ENCODE measurements around the gene RNF11.
A peak's percentile ranks its signal among the peaks of the same experiment; 100 is the strongest.
"Not testable (repeated sequence)": the region's sequence is repeated elsewhere in the genome, so short reads cannot be mapped to it uniquely, and the experiment has no call there.

The RNF11 gene

DNA sequence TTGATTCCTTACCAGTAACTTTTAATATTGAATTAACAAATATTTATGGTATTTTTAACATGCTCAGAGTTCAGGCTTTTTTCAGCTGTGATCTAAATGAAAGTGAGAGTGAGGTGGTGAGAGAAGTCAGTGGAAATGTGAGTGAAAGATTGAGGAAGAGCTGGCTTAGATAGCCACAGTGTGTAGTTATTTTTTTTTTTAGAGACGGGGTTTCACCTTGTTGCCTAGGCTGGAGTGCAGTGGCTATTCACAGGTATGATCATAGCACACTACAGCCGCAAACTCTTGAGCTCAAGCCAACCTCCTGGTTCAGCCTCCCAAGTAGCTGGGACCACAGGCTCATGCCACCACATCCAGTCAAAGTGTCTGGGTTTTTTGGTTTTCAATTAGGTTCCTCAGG lies 10.9 kb downstream of the RNF11 start:
- POLR2A ChIA-PET: interaction anchor here (0.6 to 1.1 kb wide), 2 partner anchors 11 to 244 kb away, joined by 3 to 6 read pairs; partner anchors contain the start of gene RNF11
- CTCF ChIA-PET: interaction anchor here (0.8 to 1.7 kb wide), 4 partner anchors 8 to 58 kb away, joined by 3 to 8 read pairs (median 4); no protein-coding TSS in a partner anchor
- peak; percentile 66 for DNase-seq (ENCODE audit: extremely low spot score)
- TF ChIP-seq, protein P1, sequence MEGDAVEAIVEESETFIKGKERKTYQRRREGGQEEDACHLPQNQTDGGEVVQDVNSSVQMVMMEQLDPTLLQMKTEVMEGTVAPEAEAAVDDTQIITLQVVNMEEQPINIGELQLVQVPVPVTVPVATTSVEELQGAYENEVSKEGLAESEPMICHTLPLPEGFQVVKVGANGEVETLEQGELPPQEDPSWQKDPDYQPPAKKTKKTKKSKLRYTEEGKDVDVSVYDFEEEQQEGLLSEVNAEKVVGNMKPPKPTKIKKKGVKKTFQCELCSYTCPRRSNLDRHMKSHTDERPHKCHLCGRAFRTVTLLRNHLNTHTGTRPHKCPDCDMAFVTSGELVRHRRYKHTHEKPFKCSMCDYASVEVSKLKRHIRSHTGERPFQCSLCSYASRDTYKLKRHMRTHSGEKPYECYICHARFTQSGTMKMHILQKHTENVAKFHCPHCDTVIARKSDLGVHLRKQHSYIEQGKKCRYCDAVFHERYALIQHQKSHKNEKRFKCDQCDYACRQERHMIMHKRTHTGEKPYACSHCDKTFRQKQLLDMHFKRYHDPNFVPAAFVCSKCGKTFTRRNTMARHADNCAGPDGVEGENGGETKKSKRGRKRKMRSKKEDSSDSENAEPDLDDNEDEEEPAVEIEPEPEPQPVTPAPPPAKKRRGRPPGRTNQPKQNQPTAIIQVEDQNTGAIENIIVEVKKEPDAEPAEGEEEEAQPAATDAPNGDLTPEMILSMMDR (IDR thresholded peaks at IDR 0.05; ENCODE audit: control extremely low read depth, extremely low read depth, low read depth, missing control alignments): no peak

GRCh38 chr1:51247499-51247898 lies 11.4 kb downstream of the RNF11 start:
- POLR2A ChIA-PET: interaction anchor here (0.6 to 1.1 kb wide), 3 partner anchors 11 to 244 kb away, joined by 3 to 6 read pairs (median 4); partner anchors contain the start of gene RNF11
- no peak for DNase-seq (ENCODE audit: extremely low spot score)
- TF ChIP-seq, protein P1 (IDR thresholded peaks at IDR 0.05; ENCODE audit: control extremely low read depth, extremely low read depth, low read depth, missing control alignments): no peak
- CTCF ChIA-PET: interaction anchor here (0.8 to 1.7 kb wide), 4 partner anchors 8 to 59 kb away, joined by 3 to 8 read pairs (median 4); no protein-coding TSS in a partner anchor

- no peak for DNase-seq (ENCODE audit: extremely low spot score)
- POLR2A ChIA-PET: no interaction called here
- TF ChIP-seq, protein P1 (IDR thresholded peaks at IDR 0.05; ENCODE audit: control extremely low read depth, extremely low read depth, low read depth, missing control alignments): no peak
- CTCF ChIA-PET: interaction anchor here (1.1 kb wide), 1 partner anchor 30 kb away, joined by 4 read pairs; no protein-coding TSS in a partner anchor
Measured at GRCh38 chr1:51249445-51249844, 13.4 kb downstream of the RNF11 start.

GRCh38 chr1:51250729-51251128 lies 14.7 kb downstream of the RNF11 start:
- POLR2A ChIA-PET; CTCF ChIA-PET; DNase-seq (ENCODE audit: extremely low spot score): not testable (repeated sequence)

DNA sequence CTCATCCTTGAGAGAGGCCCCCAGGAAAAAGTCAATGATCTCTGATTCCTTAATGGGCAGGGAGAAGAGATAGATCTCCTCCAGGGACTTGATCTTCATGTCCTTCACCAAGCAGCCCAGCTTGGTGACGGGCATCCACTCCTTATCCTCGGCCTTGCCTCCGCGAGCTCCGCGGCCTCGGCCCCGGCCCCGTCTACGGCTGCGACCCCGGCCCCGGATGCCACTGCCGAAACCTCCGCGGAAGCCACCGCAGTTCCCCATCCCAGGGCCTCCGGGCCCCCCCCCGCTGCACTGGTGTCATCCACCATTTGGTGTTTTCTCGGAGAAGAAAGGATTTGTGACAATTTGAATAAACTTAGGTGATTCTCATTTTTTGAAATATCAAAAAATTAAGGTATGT lies 15.1 kb downstream of the RNF11 start:
- DNase-seq (ENCODE audit: extremely low spot score); POLR2A ChIA-PET; CTCF ChIA-PET: not testable (repeated sequence)

GRCh38 chr1:51252366-51252765 lies 16.3 kb downstream of the RNF11 start:
- POLR2A ChIA-PET: no interaction called here
- CTCF ChIA-PET: interaction anchor here (1.1 kb wide), 1 partner anchor 44 kb away, joined by 4 read pairs; no protein-coding TSS in a partner anchor
- no peak for DNase-seq (ENCODE audit: extremely low spot score)
- TF ChIP-seq, protein P1 (IDR thresholded peaks at IDR 0.05; ENCODE audit: control extremely low read depth, extremely low read depth, low read depth, missing control alignments): no peak

DNA sequence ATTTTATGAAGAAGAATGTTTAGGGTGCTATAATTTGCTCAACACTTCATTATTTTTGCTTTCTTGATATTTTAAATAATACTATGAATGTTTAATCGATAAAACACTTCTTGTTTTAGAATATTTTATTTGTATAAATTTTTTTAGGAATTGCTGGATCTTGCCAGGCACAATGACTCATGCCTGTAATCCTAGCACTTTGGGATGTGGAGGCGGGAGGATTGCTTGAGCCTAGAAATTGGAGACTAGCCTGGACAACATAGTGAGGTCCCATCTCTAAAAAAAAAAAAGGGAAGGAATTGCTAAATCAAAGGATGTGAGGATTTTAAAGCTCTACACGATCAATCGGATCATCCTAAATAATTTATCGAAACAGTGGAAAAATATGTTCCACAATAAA lies 17.6 kb downstream of the RNF11 start:
- CTCF ChIA-PET: interaction anchor here (1.8 to 4.2 kb wide), 2 partner anchors 9 to 13 kb away, joined by 5 to 24 read pairs; no protein-coding TSS in a partner anchor
- TF ChIP-seq, protein P1 (IDR thresholded peaks at IDR 0.05; ENCODE audit: control extremely low read depth, extremely low read depth, low read depth, missing control alignments): no peak
- no peak for DNase-seq (ENCODE audit: extremely low spot score)
- POLR2A ChIA-PET: no interaction called here

- CTCF ChIA-PET: interaction anchor here (1.0 to 4.2 kb wide), 6 partner anchors 8 to 42 kb away, joined by 4 to 24 read pairs (median 6); no protein-coding TSS in a partner anchor
- POLR2A ChIA-PET: no interaction called here
- no peak for DNase-seq (ENCODE audit: extremely low spot score)
- TF ChIP-seq, protein P1 (IDR thresholded peaks at IDR 0.05; ENCODE audit: control extremely low read depth, extremely low read depth, low read depth, missing control alignments): no peak
Measured at GRCh38 chr1:51255331-51255730, 19.3 kb downstream of the RNF11 start.

Measured in GM10248 (cell line).